GM23338 (cell line): ENCODE data around the gene ARL13B. TPM values are rescaled to one million over a fixed set of nuclear protein-coding genes. Genes with fewer than 3 reads are reported as not detected.

Experiments used
- ATAC-seq: fragments of 200-7000 bp; cut with Tn5 transposase; 3 replicates; pipeline ENCODE4 v1.9.1; 2020
- DNase-seq: peaks from one replicate; pipeline ENCODE4 v3.0.0-alpha.2; 2015; ENCODE audit warnings: low spot score
- H2AFZ ChIP-seq: fragments of 200-600 bp; sonication (generic); 2 replicates; pipeline ENCODE4 v1.8.0; 2016; ENCODE audit warnings: antibody characterized with exemption, mild to moderate bottlenecking, moderate library complexity
- H3F3A ChIP-seq: fragments of 200-600 bp; sonication (generic); replicated peaks from 2 replicates; pipeline ENCODE4 v1.8.0; 2017; ENCODE audit warnings: antibody characterized with exemption, mixed run types, low read depth
- H3K27ac ChIP-seq: fragments of 200-600 bp; sonication (generic); 2 replicates; pipeline ENCODE4 v1.6.1; 2016; ENCODE audit warnings: low read depth
- H3K27me3 ChIP-seq: fragments of 200-600 bp; sonication (generic); 2 replicates; pipeline ENCODE4 v1.8.0; 2016; ENCODE audit warnings: mild to moderate bottlenecking, mixed run types, moderate library complexity; ENCODE audit not compliant: insufficient read depth
- H3K36me3 ChIP-seq: fragments of 200-600 bp; sonication (generic); 2 replicates; pipeline ENCODE4 v1.8.0; 2016; ENCODE audit warnings: mild to moderate bottlenecking; ENCODE audit not compliant: insufficient read depth
- H3K4me1 ChIP-seq: fragments of 200-600 bp; sonication (generic); 2 replicates; pipeline ENCODE4 v1.8.0; 2016; ENCODE audit warnings: mild to moderate bottlenecking, moderate library complexity; ENCODE audit not compliant: insufficient read depth
- H3K4me2 ChIP-seq: fragments of 200-600 bp; sonication (generic); 2 replicates; pipeline ENCODE4 v1.7.1; 2017; ENCODE audit warnings: mixed run types
- H3K4me3 ChIP-seq: fragments of 200-600 bp; sonication (generic); 2 replicates; pipeline ENCODE4 v1.6.1; 2016; ENCODE audit warnings: mixed run types
- H3K79me2 ChIP-seq: fragments of 200-600 bp; sonication (generic); replicated peaks from 2 replicates; pipeline ENCODE4 v1.8.0; 2017; ENCODE audit warnings: mild to moderate bottlenecking; ENCODE audit not compliant: insufficient read depth
- H3K9me2 ChIP-seq: fragments of 200-600 bp; sonication (generic); 2 replicates; pipeline ENCODE4 v1.8.0; 2017; ENCODE audit not compliant: insufficient read depth
- H4K20me1 ChIP-seq: fragments of 200-600 bp; sonication (generic); replicated peaks from 2 replicates; pipeline ENCODE4 v1.8.0; 2017; ENCODE audit warnings: mild to moderate bottlenecking; ENCODE audit not compliant: insufficient read depth
- H3K27ac Mint-ChIP-seq: 2 replicates; pipeline ENCODE4 v1.8.0; 2020; ENCODE audit warnings: inconsistent platforms, mild to moderate bottlenecking, moderate library complexity, mixed read lengths
- H3K27me3 Mint-ChIP-seq: 3 replicates; pipeline ENCODE4 v1.8.0; 2022; ENCODE audit warnings: low read depth, mild to moderate bottlenecking, moderate library complexity, mixed read lengths, inconsistent platforms; ENCODE audit not compliant: insufficient read depth, poor library complexity
- H3K36me3 Mint-ChIP-seq: 3 replicates; pipeline ENCODE4 v1.8.0; 2021; ENCODE audit warnings: low read depth, mild to moderate bottlenecking, inconsistent platforms, moderate library complexity, mixed read lengths
- H3K4me1 Mint-ChIP-seq: 3 replicates; pipeline ENCODE4 v1.8.0; 2020; ENCODE audit warnings: mild to moderate bottlenecking, inconsistent platforms, mixed read lengths
- H3K4me3 Mint-ChIP-seq: 3 replicates; pipeline ENCODE4 v1.8.0; 2021; ENCODE audit warnings: moderate library complexity, mild to moderate bottlenecking, inconsistent platforms, mixed read lengths
- H3K9me3 Mint-ChIP-seq: 3 replicates; pipeline ENCODE4 v1.8.0; 2020; ENCODE audit warnings: moderate library complexity, mild to moderate bottlenecking, inconsistent platforms, mixed read lengths
- CREB1 ChIP-seq: fragments of 250-450 bp; sonication (Bioruptor Pico); IDR thresholded peaks from 2 replicates; pipeline ENCODE4 v1.5.0; 2020; ENCODE audit warnings: low read depth, mild to moderate bottlenecking, moderate library complexity
- EZH2 ChIP-seq: fragments of 200-600 bp; sonication (generic); IDR thresholded peaks from one replicate; pipeline ENCODE4 v1.8.0; 2017; ENCODE audit warnings: antibody characterized with exemption, mild to moderate bottlenecking, low read depth; ENCODE audit not compliant: unreplicated experiment
- EZH2phosphoT487 ChIP-seq: fragments of 200-600 bp; sonication (generic); IDR thresholded peaks from one replicate; pipeline ENCODE4 v1.8.1; 2018; ENCODE audit warnings: antibody characterized with exemption; ENCODE audit not compliant: unreplicated experiment
- JUNB ChIP-seq: IDR thresholded peaks from one replicate; pipeline ENCODE4 v1.6.1; 2016; ENCODE audit warnings: antibody characterized with exemption; ENCODE audit not compliant: unreplicated experiment
- NANOG ChIP-seq: IDR thresholded peaks from 2 replicates; pipeline ENCODE4 v1.6.1; 2016; ENCODE audit warnings: antibody characterized with exemption, borderline replicate concordance
- POLR2AphosphoS5 ChIP-seq: IDR thresholded peaks from 2 replicates; pipeline ENCODE4 v1.6.1; 2016; ENCODE audit warnings: antibody characterized with exemption, low read depth
- STAT1 ChIP-seq: IDR thresholded peaks from one replicate; pipeline ENCODE4 v1.6.1; 2016; ENCODE audit warnings: antibody characterized with exemption; ENCODE audit not compliant: unreplicated experiment
- ZNF114 ChIP-seq: fragments of 250-450 bp; sonication (Bioruptor Pico); IDR thresholded peaks from 2 replicates; pipeline ENCODE4 v1.5.0; 2020; ENCODE audit warnings: mild to moderate bottlenecking, moderate library complexity
- ZNF331 ChIP-seq: fragments of 250-450 bp; sonication (Bioruptor Pico); IDR thresholded peaks from 2 replicates; pipeline ENCODE4 v1.5.0; 2020; ENCODE audit warnings: low read depth, mild to moderate bottlenecking, moderate library complexity
- polyA plus RNA-seq: library from polyadenylated mRNA; unstranded; fragments of >200 nt; fragmentation: Nextera tagmentation; extraction: Ambion mirVana; gene quantifications from 2 replicates; pipeline ENCODE4 v1.2.1, GENCODE V29; 2016
- total RNA-seq: library from RNA; depleted of rRNA; stranded (reverse); fragments of >200 nt; shearing (Covaris generic); gene quantifications from 2 replicates; pipeline ENCODE4 v1.2.3, GENCODE V29; 2014
- TF ChIP-seq, protein P1 (sequence below): IDR thresholded peaks from 2 replicates; pipeline ENCODE4 v1.6.1; 2016; ENCODE audit warnings: antibody characterized with exemption
- TF ChIP-seq, protein P2 (sequence below), 2 experiments: fragments of 200-600 bp in 1 of 2; sonication (generic) in 1 of 2; conservative IDR thresholded peaks; 2 replicates each; pipeline versions ENCODE4 v1.5.1 to v1.6.1; 2016 to 2017; ENCODE audit warnings: antibody characterized with exemption in 2 of 2, low read depth in 2 of 2, mild to moderate bottlenecking in 2 of 2, moderate library complexity in 1 of 2
- TF ChIP-seq, protein P3 (sequence below): fragments of 250-450 bp; sonication (Bioruptor Pico); IDR thresholded peaks from 2 replicates; pipeline ENCODE4 v1.5.0; 2020; ENCODE audit warnings: mild to moderate bottlenecking, moderate library complexity
- TF ChIP-seq, protein P4 (sequence below): IDR thresholded peaks from one replicate; pipeline ENCODE4 v1.6.1; 2018; ENCODE audit warnings: antibody characterized with exemption; ENCODE audit not compliant: unreplicated experiment

Gene ARL13B
- total and polyA plus RNA-seq, 2 experiments from 2014 or later = 7.9 to 17.1 TPM

DNA sequence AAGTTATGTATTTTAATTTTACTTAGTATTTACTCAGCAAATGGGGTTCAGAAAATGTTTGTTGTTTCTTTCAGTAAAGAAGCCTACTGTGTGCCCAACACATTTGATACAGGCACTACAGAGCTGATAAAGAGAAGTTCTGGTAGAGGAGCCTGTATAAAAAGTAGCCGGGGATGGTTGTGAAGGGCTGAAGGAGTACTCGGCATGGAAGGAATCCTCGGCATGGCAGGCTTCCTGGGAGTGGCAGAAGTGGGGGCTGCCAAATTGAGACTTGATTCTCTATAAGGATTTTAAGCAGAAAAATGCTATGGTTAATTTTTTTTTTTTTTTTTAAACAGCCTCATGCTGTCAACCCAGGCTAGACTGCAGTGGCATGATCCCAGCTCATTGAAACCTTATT, 9.3 kb downstream of the ARL13B start:
- Histone ChIP-seq H4K20me1 (peaks cover 3% of the 10 kb centered on the region; the same call in 1 of the 2 replicates), H3K4me3 (no peak overlapping the region), H3K79me2 (peaks cover 35% of the 10 kb centered on the region), H2AFZ (no peak overlapping the region), H3K9me2 (no peaks in the 10 kb centered on the region), H3K4me1 (peaks cover 6% of the 10 kb centered on the region), H3K27ac (no peak overlapping the region), H3K36me3 (no peaks in the 10 kb centered on the region), H3K4me2 (no peak overlapping the region), H3F3A (no peaks in the 10 kb centered on the region), H3K27me3 (no peaks in the 10 kb centered on the region)
- no peak overlapping the region for H3K27ac Mint-ChIP-seq
- no peak for ATAC-seq
- H3K36me3 Mint-ChIP-seq = no peaks in the 10 kb centered on the region
- no peaks in the 10 kb centered on the region for H3K27me3 Mint-ChIP-seq
- H3K9me3 Mint-ChIP-seq = no peaks in the 10 kb centered on the region
- peaks cover 5% of the 10 kb centered on the region; the same call in 2 of the 3 replicates for H3K4me1 Mint-ChIP-seq
- TF ChIP-seq, protein P1, sequence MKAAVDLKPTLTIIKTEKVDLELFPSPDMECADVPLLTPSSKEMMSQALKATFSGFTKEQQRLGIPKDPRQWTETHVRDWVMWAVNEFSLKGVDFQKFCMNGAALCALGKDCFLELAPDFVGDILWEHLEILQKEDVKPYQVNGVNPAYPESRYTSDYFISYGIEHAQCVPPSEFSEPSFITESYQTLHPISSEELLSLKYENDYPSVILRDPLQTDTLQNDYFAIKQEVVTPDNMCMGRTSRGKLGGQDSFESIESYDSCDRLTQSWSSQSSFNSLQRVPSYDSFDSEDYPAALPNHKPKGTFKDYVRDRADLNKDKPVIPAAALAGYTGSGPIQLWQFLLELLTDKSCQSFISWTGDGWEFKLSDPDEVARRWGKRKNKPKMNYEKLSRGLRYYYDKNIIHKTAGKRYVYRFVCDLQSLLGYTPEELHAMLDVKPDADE = no peak
- no peak for TF ChIP-seq JUNB
- no peak for TF ChIP-seq EZH2phosphoT487
- TF ChIP-seq, protein P2, sequence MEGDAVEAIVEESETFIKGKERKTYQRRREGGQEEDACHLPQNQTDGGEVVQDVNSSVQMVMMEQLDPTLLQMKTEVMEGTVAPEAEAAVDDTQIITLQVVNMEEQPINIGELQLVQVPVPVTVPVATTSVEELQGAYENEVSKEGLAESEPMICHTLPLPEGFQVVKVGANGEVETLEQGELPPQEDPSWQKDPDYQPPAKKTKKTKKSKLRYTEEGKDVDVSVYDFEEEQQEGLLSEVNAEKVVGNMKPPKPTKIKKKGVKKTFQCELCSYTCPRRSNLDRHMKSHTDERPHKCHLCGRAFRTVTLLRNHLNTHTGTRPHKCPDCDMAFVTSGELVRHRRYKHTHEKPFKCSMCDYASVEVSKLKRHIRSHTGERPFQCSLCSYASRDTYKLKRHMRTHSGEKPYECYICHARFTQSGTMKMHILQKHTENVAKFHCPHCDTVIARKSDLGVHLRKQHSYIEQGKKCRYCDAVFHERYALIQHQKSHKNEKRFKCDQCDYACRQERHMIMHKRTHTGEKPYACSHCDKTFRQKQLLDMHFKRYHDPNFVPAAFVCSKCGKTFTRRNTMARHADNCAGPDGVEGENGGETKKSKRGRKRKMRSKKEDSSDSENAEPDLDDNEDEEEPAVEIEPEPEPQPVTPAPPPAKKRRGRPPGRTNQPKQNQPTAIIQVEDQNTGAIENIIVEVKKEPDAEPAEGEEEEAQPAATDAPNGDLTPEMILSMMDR (conservative IDR thresholded peaks at IDR 0.05; ENCODE audit: low read depth in 2 of 2) = no peak
- no peak for TF ChIP-seq STAT1
- TF ChIP-seq CREB1 (CRISPR knock-in tag) = no peak
- TF ChIP-seq, protein P3, sequence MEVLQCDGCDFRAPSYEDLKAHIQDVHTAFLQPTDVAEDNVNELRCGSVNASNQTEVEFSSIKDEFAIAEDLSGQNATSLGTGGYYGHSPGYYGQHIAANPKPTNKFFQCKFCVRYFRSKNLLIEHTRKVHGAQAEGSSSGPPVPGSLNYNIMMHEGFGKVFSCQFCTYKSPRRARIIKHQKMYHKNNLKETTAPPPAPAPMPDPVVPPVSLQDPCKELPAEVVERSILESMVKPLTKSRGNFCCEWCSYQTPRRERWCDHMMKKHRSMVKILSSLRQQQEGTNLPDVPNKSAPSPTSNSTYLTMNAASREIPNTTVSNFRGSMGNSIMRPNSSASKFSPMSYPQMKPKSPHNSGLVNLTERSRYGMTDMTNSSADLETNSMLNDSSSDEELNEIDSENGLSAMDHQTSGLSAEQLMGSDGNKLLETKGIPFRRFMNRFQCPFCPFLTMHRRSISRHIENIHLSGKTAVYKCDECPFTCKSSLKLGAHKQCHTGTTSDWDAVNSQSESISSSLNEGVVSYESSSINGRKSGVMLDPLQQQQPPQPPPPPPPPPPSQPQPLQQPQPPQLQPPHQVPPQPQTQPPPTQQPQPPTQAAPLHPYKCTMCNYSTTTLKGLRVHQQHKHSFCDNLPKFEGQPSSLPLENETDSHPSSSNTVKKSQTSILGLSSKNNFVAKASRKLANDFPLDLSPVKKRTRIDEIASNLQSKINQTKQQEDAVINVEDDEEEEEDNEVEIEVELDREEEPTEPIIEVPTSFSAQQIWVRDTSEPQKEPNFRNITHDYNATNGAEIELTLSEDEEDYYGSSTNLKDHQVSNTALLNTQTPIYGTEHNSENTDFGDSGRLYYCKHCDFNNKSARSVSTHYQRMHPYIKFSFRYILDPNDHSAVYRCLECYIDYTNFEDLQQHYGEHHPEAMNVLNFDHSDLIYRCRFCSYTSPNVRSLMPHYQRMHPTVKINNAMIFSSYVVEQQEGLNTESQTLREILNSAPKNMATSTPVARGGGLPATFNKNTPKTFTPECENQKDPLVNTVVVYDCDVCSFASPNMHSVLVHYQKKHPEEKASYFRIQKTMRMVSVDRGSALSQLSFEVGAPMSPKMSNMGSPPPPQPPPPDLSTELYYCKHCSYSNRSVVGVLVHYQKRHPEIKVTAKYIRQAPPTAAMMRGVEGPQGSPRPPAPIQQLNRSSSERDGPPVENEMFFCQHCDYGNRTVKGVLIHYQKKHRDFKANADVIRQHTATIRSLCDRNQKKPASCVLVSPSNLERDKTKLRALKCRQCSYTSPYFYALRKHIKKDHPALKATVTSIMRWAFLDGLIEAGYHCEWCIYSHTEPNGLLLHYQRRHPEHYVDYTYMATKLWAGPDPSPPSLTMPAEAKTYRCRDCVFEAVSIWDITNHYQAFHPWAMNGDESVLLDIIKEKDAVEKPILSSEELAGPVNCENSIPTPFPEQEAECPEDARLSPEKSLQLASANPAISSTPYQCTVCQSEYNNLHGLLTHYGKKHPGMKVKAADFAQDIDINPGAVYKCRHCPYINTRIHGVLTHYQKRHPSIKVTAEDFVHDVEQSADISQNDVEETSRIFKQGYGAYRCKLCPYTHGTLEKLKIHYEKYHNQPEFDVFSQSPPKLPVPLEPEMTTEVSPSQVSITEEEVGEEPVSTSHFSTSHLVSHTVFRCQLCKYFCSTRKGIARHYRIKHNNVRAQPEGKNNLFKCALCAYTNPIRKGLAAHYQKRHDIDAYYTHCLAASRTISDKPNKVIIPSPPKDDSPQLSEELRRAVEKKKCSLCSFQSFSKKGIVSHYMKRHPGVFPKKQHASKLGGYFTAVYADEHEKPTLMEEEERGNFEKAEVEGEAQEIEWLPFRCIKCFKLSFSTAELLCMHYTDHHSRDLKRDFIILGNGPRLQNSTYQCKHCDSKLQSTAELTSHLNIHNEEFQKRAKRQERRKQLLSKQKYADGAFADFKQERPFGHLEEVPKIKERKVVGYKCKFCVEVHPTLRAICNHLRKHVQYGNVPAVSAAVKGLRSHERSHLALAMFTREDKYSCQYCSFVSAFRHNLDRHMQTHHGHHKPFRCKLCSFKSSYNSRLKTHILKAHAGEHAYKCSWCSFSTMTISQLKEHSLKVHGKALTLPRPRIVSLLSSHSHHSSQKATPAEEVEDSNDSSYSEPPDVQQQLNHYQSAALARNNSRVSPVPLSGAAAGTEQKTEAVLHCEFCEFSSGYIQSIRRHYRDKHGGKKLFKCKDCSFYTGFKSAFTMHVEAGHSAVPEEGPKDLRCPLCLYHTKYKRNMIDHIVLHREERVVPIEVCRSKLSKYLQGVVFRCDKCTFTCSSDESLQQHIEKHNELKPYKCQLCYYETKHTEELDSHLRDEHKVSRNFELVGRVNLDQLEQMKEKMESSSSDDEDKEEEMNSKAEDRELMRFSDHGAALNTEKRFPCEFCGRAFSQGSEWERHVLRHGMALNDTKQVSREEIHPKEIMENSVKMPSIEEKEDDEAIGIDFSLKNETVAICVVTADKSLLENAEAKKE = no peak
- no peak for TF ChIP-seq POLR2AphosphoS5
- TF ChIP-seq ZNF331 = no peak
- TF ChIP-seq ZNF114 (CRISPR knock-in tag) = no peak
- TF ChIP-seq NANOG = no peak
- TF ChIP-seq, protein P4, sequence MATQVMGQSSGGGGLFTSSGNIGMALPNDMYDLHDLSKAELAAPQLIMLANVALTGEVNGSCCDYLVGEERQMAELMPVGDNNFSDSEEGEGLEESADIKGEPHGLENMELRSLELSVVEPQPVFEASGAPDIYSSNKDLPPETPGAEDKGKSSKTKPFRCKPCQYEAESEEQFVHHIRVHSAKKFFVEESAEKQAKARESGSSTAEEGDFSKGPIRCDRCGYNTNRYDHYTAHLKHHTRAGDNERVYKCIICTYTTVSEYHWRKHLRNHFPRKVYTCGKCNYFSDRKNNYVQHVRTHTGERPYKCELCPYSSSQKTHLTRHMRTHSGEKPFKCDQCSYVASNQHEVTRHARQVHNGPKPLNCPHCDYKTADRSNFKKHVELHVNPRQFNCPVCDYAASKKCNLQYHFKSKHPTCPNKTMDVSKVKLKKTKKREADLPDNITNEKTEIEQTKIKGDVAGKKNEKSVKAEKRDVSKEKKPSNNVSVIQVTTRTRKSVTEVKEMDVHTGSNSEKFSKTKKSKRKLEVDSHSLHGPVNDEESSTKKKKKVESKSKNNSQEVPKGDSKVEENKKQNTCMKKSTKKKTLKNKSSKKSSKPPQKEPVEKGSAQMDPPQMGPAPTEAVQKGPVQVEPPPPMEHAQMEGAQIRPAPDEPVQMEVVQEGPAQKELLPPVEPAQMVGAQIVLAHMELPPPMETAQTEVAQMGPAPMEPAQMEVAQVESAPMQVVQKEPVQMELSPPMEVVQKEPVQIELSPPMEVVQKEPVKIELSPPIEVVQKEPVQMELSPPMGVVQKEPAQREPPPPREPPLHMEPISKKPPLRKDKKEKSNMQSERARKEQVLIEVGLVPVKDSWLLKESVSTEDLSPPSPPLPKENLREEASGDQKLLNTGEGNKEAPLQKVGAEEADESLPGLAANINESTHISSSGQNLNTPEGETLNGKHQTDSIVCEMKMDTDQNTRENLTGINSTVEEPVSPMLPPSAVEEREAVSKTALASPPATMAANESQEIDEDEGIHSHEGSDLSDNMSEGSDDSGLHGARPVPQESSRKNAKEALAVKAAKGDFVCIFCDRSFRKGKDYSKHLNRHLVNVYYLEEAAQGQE = no peak
- no peak for TF ChIP-seq EZH2
- H3K4me3 Mint-ChIP-seq = no peak overlapping the region
- DNase-seq = no peak
